ENCODE results near the gene FKBP1A.

DNA sequence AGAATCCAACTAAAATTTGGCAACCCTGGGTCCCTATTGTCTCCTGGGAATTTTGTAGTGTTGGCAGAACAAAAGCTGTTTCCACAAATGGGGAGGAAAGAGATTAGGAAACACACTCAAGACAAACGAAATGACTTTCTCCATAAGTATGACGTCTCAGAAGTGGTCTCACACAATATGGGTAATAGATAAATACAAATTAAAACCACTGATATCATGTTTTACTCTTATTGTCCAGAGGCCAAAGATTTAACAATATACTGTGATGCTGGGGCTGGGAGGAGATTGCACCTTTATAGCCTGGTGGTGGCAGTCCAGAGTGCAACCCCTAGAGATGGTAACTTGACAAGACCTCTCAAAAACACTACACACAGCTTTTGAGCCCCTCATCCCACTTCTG is 18.6 kb downstream of the FKBP1A start:
- no peak for TF ChIP-seq POLR2AphosphoS5 (IDR thresholded peaks at IDR 0.05; ENCODE audit: low read depth, low read length)
- TF ChIP-seq TAF1 (IDR thresholded peaks at IDR 0.05; ENCODE audit: borderline replicate concordance, low read depth, low read length) = no peak
- TF ChIP-seq POLR2A (IDR thresholded peaks at IDR 0.05; ENCODE audit: low read depth, low read length) = no peak

Measured in GM12892 (cell line).